Fibroblast of the conjunctiva (primary cell): ENCODE measurements around the gene TGM1.

Experiments used
- DNase-seq: peaks from one replicate; pipeline ENCODE4 v3.0.0-alpha.2; 2010; ENCODE audit warnings: low read depth

The TGM1 gene

GRCh38 chr14:24292118-24292807, 29.3 kb upstream of the TGM1 start:
- DNase-seq: no peak

DNA sequence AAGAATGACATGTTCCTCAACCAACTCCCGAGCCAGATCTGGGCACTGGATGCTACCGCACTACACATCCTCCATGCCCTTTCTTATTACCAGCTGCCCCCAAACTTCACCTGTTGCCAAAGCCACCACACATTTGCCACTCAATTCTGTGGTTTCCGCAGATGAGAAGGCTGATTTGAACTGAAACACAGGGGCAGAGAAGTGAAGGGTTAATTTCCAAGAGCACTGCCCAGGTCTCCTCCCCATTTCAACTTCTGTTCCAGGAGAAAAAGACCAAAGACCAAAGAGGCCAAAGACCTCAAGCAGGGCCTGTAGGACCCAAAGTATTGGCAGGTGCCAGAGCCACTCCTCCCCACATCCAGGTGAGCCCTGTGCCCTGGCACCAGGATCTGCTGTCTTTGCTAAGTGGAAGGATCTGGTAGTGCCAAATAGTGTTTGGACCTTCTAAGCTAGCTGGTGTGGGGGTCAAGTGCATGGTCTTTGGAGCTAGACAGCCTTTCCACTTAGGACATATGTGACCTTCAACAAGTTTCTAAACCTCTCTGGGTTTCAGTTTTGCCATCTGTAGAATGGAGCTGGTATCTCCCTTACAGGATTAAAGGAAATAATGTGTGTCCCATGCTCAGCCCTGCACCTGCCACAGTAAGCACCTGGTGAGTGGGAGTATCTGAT, 28.6 kb upstream of the TGM1 start:
- DNase-seq: no peak

DNA sequence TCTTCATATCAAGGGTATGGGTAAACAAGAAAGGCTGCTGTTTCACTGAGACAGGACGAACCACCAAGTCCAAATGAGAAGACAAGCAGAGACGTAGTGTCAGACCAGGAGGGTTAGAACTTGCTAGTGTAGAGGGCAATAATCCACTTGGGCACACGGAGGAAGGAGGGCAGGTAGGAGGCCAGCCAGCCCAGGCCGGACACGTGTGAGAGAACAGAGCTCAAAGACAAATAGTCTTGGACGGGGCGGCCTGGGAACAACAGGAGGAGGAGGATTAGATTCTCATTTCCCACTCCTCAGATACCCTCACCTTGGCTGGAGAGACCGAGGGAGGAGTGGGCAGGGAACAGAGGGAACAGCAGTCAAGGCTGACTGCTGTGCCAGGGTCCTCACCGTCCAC, 27.8 kb upstream of the TGM1 start:
- no peak for DNase-seq

DNA sequence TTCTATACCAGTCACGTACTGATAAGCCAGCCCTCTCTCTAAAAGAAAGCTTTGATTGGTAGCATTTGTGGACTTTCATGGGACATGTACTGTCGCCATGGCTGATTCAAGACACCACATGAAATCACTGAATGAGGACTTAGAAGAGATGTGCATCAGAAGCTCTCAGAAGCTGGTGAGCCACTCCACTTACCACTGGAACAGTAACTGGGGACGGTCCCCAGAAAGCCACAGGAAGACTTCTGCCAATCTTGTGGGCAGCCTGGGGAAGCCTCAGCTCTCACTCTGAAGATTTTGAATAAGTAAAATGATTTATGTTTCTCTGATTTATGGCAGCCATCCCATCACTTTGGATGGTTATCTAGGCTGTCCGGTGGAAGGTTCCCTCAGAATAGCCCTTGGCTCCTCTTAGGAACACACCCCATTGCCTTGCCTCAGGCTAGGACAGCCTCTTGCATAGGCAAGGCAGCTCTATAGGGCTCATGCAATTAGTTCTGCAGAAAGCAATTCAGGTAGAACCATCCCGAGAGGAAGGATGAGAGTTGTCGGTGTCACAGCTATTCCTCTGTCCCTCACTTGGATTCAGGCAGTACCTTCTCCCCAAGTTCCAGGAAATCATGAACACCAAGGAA, 26.8 kb upstream of the TGM1 start:
- DNase-seq: no peak

DNA sequence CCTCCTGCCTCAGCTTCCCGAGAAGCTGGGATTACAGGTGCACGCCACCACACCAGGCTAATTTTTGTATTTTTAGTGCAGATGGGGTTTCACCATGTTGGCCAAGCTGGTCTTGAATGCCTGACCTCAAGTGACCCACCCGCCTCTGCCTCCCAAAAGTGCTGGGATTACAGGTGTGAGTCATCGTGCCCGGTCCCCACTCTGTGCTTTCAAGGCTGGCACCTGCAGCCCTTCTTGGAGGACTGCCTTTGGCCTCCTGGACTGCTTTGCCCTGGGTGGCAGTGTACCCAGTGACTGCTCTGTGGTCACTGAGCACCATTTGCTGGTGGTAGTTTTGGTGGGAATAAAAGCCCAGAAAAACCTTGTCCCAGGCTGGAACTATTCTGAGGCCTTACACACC, 24.0 kb upstream of the TGM1 start:
- no peak for DNase-seq

- DNase-seq: no peak
These were observed 22.4 kb upstream of the TGM1 start for GRCh38 chr14:24285351-24285750.

DNA sequence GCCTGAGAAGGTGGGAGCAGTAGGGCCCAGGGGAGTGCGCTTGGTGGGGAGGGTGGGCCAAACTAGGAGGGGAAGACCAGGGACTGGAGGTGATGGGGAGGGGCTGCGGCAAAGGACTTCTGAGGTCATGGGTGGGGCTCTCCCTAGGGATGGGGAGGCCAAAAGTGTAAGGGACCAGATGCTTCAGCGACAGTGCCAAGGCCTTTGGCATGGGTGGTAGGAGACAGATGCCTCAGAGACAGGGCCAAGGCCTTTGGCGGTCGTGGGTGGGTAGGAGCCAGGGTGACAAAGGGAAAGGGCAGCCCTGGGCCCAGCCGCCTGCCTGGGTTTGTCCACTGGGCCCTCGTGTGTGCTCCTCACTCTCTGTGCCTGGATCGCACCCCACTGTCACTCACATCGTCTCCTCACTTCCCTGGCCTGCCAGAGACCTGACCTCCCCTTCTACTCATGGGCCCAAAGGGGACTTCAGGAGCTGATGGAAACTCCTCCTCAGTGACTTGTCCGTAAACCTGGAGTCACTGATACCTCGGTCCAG, 21.6 kb upstream of the TGM1 start:
- no peak for DNase-seq

- no peak for DNase-seq
These were observed 21.0 kb upstream of the TGM1 start for GRCh38 chr14:24283796-24284460.

- DNase-seq: no peak
These were observed 19.8 kb upstream of the TGM1 start for GRCh38 chr14:24282736-24283135.

- no peak for DNase-seq
These were observed 18.7 kb upstream of the TGM1 start for GRCh38 chr14:24281636-24282035.

GRCh38 chr14:24280797-24281460, 18.0 kb upstream of the TGM1 start:
- DNase-seq: no peak

GRCh38 chr14:24279301-24280186, 16.6 kb upstream of the TGM1 start:
- DNase-seq: no peak

GRCh38 chr14:24278424-24278823, 15.4 kb upstream of the TGM1 start:
- no peak for DNase-seq

DNA sequence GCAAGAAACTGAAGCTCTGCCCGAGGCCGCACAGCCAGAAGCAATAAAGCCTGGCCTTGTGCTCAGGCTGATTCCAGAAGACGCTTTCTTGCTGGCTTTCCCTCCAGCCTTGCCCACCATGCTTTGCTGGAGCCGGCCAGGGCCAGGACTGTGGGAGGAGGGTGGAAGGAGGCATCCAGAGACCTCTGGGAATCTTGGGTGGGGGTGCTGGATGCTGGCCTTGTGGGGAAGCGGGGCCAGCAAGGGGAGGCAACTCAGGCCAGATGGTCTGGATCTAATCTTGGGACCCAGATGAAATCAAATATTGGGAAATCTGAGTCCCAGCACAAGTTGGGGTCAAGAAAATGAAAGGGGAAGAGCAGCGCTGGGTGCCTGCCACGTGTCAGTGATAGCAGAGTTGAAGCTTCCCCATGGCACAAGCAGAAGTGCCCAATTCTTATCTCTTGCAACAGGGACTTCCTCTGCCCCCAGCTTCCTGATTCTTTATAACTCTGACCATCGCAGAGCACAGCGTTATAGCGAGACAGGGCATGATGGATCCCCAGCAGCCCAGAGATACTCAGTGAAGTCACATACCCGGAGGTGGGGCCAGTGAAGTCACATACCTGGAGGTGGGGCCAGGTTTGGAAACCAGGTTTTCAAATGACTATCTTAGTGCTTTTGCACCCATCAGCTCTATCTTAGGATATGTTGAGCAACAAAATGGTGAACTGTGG, 14.8 kb upstream of the TGM1 start:
- DNase-seq: no peak

DNA sequence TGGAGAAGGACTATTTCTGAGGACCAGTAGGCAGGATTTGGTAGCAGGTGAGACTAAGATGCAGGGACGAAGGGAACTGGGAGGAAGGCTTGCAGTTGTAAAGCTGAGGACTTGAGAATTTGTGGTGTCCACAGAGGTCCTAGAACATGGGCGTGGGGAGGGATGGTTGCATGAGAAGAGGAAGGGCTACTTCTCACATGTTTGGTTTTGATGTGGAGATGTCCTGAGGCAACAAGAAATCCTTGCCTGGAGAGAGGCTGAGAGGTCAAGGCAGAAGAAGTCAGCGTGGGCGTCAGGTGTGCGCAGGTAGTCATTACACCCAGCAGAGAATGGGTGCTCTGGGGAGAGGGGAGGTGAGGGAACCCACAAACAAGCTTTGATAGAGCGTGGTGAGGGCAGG, 14.1 kb upstream of the TGM1 start:
- DNase-seq: no peak

DNA sequence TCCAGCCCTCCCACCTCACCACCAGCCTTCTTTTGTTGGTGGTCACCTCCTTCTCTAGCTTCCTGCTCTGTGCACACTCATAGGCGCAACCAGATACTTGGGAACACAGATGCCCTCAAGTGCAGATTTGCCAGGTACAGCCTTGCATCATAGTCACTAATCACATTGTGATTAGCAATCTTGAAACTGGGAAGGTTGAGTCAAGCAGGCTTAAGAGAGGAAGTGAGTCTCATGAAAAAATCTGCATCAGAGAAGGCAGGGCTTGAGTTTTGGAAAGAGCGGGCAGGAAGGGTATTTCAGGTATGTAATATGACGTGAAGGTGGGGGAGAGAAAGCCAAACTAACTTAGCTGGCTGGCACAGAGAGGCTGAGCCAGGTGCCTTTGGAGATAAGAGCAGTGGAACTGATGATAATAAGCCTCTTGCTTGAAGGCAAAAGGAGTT, 11.1 kb upstream of the TGM1 start:
- no peak for DNase-seq

GRCh38 chr14:24273422-24273998, 10.5 kb upstream of the TGM1 start:
- DNase-seq: no peak

GRCh38 chr14:24272467-24272866, 9.5 kb upstream of the TGM1 start:
- no peak for DNase-seq

DNA sequence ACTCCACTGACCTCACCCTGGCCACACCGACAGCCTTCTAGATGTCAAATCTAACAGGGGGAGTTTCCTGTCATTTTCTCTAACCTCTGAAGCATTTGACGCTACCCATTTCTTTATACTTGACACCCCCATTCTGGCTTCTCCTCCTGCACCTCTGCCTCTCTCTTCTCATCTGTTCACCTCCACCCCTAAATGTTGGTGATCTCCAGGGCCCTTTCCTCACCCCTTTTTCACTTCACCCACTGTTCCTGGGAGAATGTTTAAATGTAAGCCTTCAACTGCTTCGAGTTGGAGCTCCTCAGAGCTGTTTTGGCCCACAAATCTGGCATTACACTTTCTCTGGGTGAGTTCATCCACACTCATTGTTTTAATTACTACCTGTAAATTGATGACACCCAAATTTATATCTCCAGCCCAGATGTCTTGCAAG, 8.9 kb upstream of the TGM1 start:
- no peak for DNase-seq
